WTC11 (cell line): ENCODE measurements around the gene AARSD1. TPM values are rescaled to one million over a fixed set of nuclear protein-coding genes. Genes with fewer than 3 reads are reported as not detected.

Experiments
- ATAC-seq: fragments of 200-7000 bp; cut with Tn5 transposase; 2 replicates; pipeline ENCODE4 v1.10.0; 2021; ENCODE audit warnings: mild to moderate bottlenecking, moderate library complexity
- CTCF ChIA-PET: fragments of 300-600 bp; sonication (Branson Sonifier 250); formaldehyde crosslinking; loops from one replicate; lab custom pipeline; 2021; ENCODE audit warnings: antibody characterized with exemption; lab: Charles Lee
- POLR2A ChIA-PET: fragments of 350-600 bp; sonication (Branson Sonifier 250); formaldehyde crosslinking; loops from one replicate; lab custom pipeline; 2021; ENCODE audit warnings: antibody characterized with exemption; lab: Charles Lee
- DNase-seq: peaks from one replicate; pipeline ENCODE4 v3.0.0; 2021; ENCODE audit warnings: low spot score
- H3K27ac Mint-ChIP-seq: 2 replicates; pipeline ENCODE4 v1.8.0; 2021; ENCODE audit warnings: mixed read lengths
- H3K27me3 Mint-ChIP-seq: 2 replicates; pipeline ENCODE4 v1.8.0; 2021; ENCODE audit warnings: low read depth, mild to moderate bottlenecking, moderate library complexity, mixed read lengths
- H3K36me3 Mint-ChIP-seq: 2 replicates; pipeline ENCODE4 v1.8.0; 2021; ENCODE audit warnings: mixed read lengths
- H3K4me1 Mint-ChIP-seq: 2 replicates; pipeline ENCODE4 v1.8.0; 2022; ENCODE audit warnings: mixed read lengths
- H3K4me3 Mint-ChIP-seq: 2 replicates; pipeline ENCODE4 v1.8.0; 2021; ENCODE audit warnings: mild to moderate bottlenecking, moderate library complexity, mixed read lengths
- H3K9me3 Mint-ChIP-seq: 2 replicates; pipeline ENCODE4 v1.8.0; 2021; ENCODE audit warnings: mixed read lengths
- AR ChIP-seq: fragments of 250-450 bp; sonication (Bioruptor Pico); IDR thresholded peaks from 2 replicates; pipeline ENCODE4 v1.9.0; 2021; ENCODE audit warnings: mild to moderate bottlenecking
- ARID4B ChIP-seq: sonication (generic); formaldehyde crosslinking; IDR thresholded peaks from 2 replicates; pipeline ENCODE4 v1.8.0; 2023; ENCODE audit warnings: missing genetic modification reagents, mild to moderate bottlenecking, borderline replicate concordance
- ATF1 ChIP-seq: sonication (generic); formaldehyde crosslinking; IDR thresholded peaks from 2 replicates; pipeline ENCODE4 v1.8.1; 2023; ENCODE audit warnings: mild to moderate bottlenecking, moderate library complexity, missing genetic modification reagents
- CDX4 ChIP-seq: fragments of 250-450 bp; sonication (Bioruptor Pico); IDR thresholded peaks from 2 replicates; pipeline ENCODE4 v1.9.0; 2021; ENCODE audit warnings: moderate library complexity, mild to moderate bottlenecking, inconsistent platforms, borderline replicate concordance
- E2F5 ChIP-seq: sonication (generic); formaldehyde crosslinking; IDR thresholded peaks from 2 replicates; pipeline ENCODE4 v1.8.1; 2022; ENCODE audit warnings: mild to moderate bottlenecking, moderate library complexity, missing genetic modification reagents
- FOXK1 ChIP-seq: sonication (generic); formaldehyde crosslinking; IDR thresholded peaks from 2 replicates; pipeline ENCODE4 v1.8.0; 2022; ENCODE audit warnings: mild to moderate bottlenecking, moderate library complexity, missing genetic modification reagents
- JUN ChIP-seq: sonication (generic); formaldehyde crosslinking; IDR thresholded peaks from 2 replicates; pipeline ENCODE4 v1.8.0; 2023; ENCODE audit warnings: mild to moderate bottlenecking, missing genetic modification reagents
- KAT7 ChIP-seq: sonication (generic); formaldehyde crosslinking; IDR thresholded peaks from 2 replicates; pipeline ENCODE4 v1.8.1; 2023; ENCODE audit warnings: missing genetic modification reagents, mild to moderate bottlenecking, borderline replicate concordance
- MAX ChIP-seq: sonication (generic); formaldehyde crosslinking; IDR thresholded peaks from 2 replicates; pipeline ENCODE4 v1.8.0; 2022; ENCODE audit warnings: mild to moderate bottlenecking, missing genetic modification reagents
- MLX ChIP-seq: sonication (generic); formaldehyde crosslinking; IDR thresholded peaks from 2 replicates; pipeline ENCODE4 v1.8.1; 2023; ENCODE audit warnings: mild to moderate bottlenecking, missing genetic modification reagents, moderate library complexity
- NR1H2 ChIP-seq: sonication (generic); formaldehyde crosslinking; IDR thresholded peaks from 2 replicates; pipeline ENCODE4 v1.9.0; 2021; ENCODE audit warnings: mild to moderate bottlenecking, moderate library complexity, missing genetic modification reagents
- NR2C2 ChIP-seq: sonication (generic); formaldehyde crosslinking; IDR thresholded peaks from 2 replicates; pipeline ENCODE4 v1.8.0; 2022; ENCODE audit warnings: mild to moderate bottlenecking, missing genetic modification reagents
- TCF7 ChIP-seq: sonication (generic); formaldehyde crosslinking; IDR thresholded peaks from 2 replicates; pipeline ENCODE4 v1.8.0; 2022; ENCODE audit warnings: mild to moderate bottlenecking, low read depth, missing genetic modification reagents, moderate library complexity
- TEAD1 ChIP-seq: sonication (generic); formaldehyde crosslinking; IDR thresholded peaks from 2 replicates; pipeline ENCODE4 v1.8.0; 2022; ENCODE audit warnings: mild to moderate bottlenecking, missing genetic modification reagents
- USF1 ChIP-seq: sonication (generic); formaldehyde crosslinking; IDR thresholded peaks from 2 replicates; pipeline ENCODE4 v1.8.0; 2022; ENCODE audit warnings: mild to moderate bottlenecking, missing genetic modification reagents
- USF2 ChIP-seq: sonication (generic); formaldehyde crosslinking; IDR thresholded peaks from 2 replicates; pipeline ENCODE4 v1.8.1; 2023; ENCODE audit warnings: mild to moderate bottlenecking, missing genetic modification reagents, moderate library complexity
- ZNF317 ChIP-seq: sonication (generic); formaldehyde crosslinking; IDR thresholded peaks from 2 replicates; pipeline ENCODE4 v1.8.1; 2023; ENCODE audit warnings: low read depth, mild to moderate bottlenecking, moderate library complexity, missing genetic modification reagents, borderline replicate concordance
- ZNF512 ChIP-seq: sonication (generic); formaldehyde crosslinking; IDR thresholded peaks from 2 replicates; pipeline ENCODE4 v1.8.1; 2022; ENCODE audit warnings: missing genetic modification reagents, borderline replicate concordance
- ZNF671 ChIP-seq: fragments of 250-450 bp; sonication (Bioruptor Pico); IDR thresholded peaks from 2 replicates; pipeline ENCODE4 v1.8.0; 2021; ENCODE audit warnings: mild to moderate bottlenecking
- total RNA-seq: library from RNA; stranded (reverse); gene quantifications from 3 replicates; pipeline ENCODE4 v1.2.3, GENCODE V29; 2021
- TF ChIP-seq, protein P1 (sequence below): sonication (generic); formaldehyde crosslinking; IDR thresholded peaks from 2 replicates; pipeline ENCODE4 v1.8.0; 2023; ENCODE audit warnings: missing genetic modification reagents

The AARSD1 gene
- total RNA-seq, 1 experiment from 2014 or later, result 61.5 TPM

- 0 out of 2 replicates have a peak, but pooled peaks have one; percentile 50 for TF ChIP-seq E2F5
- TF ChIP-seq KAT7, result peak; percentile 81; the same call in 1 of the 2 replicates
- peak; percentile 21 for TF ChIP-seq MAX (CRISPR knock-in tag)
These were observed 16.6 kb upstream of the AARSD1 start (continued) for GRCh38 chr17:42980766-42981397.

GRCh38 chr17:42980274-42980765, 16.1 kb upstream of the AARSD1 start, which contains the start of gene RUNDC1:
TSS of gene RUNDC1 (plus strand) at chr17:42980565. CDS start at chr17:42980577, 12 bp downstream.
- Mint-ChIP-seq H3K4me1 (peaks cover 20% of the 10 kb centered on the region), H3K27me3 (peaks cover 4% of the 10 kb centered on the region; the same call in 1 of the 2 replicates), H3K4me3 (peak within 1 kb of the TSS; percentile 99), H3K36me3 (peaks cover 13% of the 10 kb centered on the region), H3K9me3 (no peaks in the 10 kb centered on the region), H3K27ac (peak within 1 kb of the TSS; percentile 97)
- ChIA-PET CTCF (interaction anchor here (1.0 to 2.1 kb wide), 2 partner anchors 17 to 329 kb away, joined by 3 to 14 read pairs; partner anchors contain the start of gene RPL27), POLR2A (interaction anchor here (1.1 kb wide), 1 partner anchor 18 kb away, joined by 5 read pairs; no protein-coding TSS in a partner anchor)
- DNase-seq (peak; percentile 92), ATAC-seq (peak; percentile 72)
- TF ChIP-seq FOXK1 (CRISPR knock-in tag) (peak; percentile 65; the same call in 1 of the 2 replicates), ZNF512 (CRISPR knock-in tag) (no peak), USF1 (CRISPR knock-in tag) (no peak), MLX (CRISPR knock-in tag) (no peak), JUN (CRISPR knock-in tag) (no peak), NR1H2 (no peak), NR2C2 (CRISPR knock-in tag) (no peak), TCF7 (no peak), CDX4 (CRISPR knock-in tag) (no peak), ZNF671 (CRISPR knock-in tag) (no peak), TEAD1 (CRISPR knock-in tag) (no peak), USF2 (CRISPR knock-in tag) (peak; percentile 33; the same call in 1 of the 2 replicates), KAT7 (no peak), ATF1 (no peak), ZNF317 (no peak), ARID4B (CRISPR knock-in tag) (no peak; the same call in 1 of the 2 replicates), AR (no peak)
- TF ChIP-seq, protein P1, sequence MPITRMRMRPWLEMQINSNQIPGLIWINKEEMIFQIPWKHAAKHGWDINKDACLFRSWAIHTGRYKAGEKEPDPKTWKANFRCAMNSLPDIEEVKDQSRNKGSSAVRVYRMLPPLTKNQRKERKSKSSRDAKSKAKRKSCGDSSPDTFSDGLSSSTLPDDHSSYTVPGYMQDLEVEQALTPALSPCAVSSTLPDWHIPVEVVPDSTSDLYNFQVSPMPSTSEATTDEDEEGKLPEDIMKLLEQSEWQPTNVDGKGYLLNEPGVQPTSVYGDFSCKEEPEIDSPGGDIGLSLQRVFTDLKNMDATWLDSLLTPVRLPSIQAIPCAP, result 0 out of 2 replicates have a peak, but pooled peaks have one; percentile 14
